ENCODE results near the gene TSPAN18.

DNA sequence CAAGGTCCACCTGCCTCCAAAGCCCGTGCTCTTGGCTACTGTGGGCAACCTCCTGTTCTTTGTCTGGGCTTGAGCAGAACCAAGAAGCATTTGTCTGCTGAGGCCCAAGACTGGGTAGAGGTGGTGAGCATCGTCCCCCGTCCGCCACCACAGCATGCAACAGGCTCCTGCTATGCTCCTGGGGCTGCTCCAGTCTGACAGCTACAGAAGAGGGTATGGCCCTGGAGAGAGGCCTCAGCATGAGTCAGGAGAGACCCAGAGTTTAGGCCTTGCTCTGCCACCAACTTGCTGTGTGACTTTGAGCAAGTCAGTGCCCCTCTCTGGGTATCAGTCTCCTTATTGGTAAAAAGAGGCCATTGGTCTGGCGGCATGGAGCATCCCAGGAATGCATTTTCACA, 132.8 kb downstream of the TSPAN18 start:
- TF ChIP-seq, protein P1, sequence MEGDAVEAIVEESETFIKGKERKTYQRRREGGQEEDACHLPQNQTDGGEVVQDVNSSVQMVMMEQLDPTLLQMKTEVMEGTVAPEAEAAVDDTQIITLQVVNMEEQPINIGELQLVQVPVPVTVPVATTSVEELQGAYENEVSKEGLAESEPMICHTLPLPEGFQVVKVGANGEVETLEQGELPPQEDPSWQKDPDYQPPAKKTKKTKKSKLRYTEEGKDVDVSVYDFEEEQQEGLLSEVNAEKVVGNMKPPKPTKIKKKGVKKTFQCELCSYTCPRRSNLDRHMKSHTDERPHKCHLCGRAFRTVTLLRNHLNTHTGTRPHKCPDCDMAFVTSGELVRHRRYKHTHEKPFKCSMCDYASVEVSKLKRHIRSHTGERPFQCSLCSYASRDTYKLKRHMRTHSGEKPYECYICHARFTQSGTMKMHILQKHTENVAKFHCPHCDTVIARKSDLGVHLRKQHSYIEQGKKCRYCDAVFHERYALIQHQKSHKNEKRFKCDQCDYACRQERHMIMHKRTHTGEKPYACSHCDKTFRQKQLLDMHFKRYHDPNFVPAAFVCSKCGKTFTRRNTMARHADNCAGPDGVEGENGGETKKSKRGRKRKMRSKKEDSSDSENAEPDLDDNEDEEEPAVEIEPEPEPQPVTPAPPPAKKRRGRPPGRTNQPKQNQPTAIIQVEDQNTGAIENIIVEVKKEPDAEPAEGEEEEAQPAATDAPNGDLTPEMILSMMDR (conservative IDR thresholded peaks at IDR 0.05; ENCODE audit: low read depth, low read length): no peak
- TF ChIP-seq EZH2 (IDR thresholded peaks at IDR 0.05; ENCODE audit: low read length, unreplicated experiment) (no peak), EZH2phosphoT487 (IDR thresholded peaks at IDR 0.05; ENCODE audit: borderline replicate concordance, low read length) (no peak)
